SK-N-SH (cell line): ENCODE measurements around the gene DHX15. TPM values are rescaled to one million over a fixed set of nuclear protein-coding genes. Genes with fewer than 3 reads are reported as not detected.
A peak's percentile ranks its signal among the peaks of the same experiment; 100 is the strongest.

Experiments
- CTCF ChIA-PET: fragments of 300-600, 350-600 bp; formaldehyde crosslinking; extraction: SDS; loops from one replicate; lab custom pipeline; 2021; lab: Yijun Ruan, JAX
- POLR2A ChIA-PET: fragments of 350-600 bp; sonication (Branson Sonifier 250); formaldehyde crosslinking; extraction: SDS; loops from one replicate; lab custom pipeline; 2020; ENCODE audit warnings: antibody characterized with exemption, inconsistent platforms; lab: Yijun Ruan, JAX
- DNase-seq: peaks from one replicate; pipeline ENCODE4 v3.0.0; 2012
- H2AFZ ChIP-seq: fragments of 200-600 bp; sonication (generic); 2 replicates; pipeline ENCODE4 v1.8.1; 2016; ENCODE audit warnings: antibody characterized with exemption, mild to moderate bottlenecking, low read depth
- H3F3A ChIP-seq: fragments of 200-600 bp; sonication (generic); replicated peaks from 2 replicates; pipeline ENCODE3; 2016; ENCODE audit warnings: antibody characterized with exemption, mild to moderate bottlenecking; ENCODE audit not compliant: insufficient read depth
- H3K27ac ChIP-seq, 2 experiments: fragments of 200-500 bp in 1 of 2; fragments of 200-600 bp in 1 of 2; sonication (Bioruptor generic) in 1 of 2; sonication (generic), shearing (Covaris generic) in 1 of 2; 2 replicates each; pipeline versions ENCODE4 v1.5.1 to v1.6.1; 2014 to 2016; ENCODE audit warnings: low read depth in 2 of 2, inconsistent platforms in 1 of 2, low read length in 1 of 2, mild to moderate bottlenecking in 1 of 2, mixed read lengths in 1 of 2
- H3K27me3 ChIP-seq: fragments of 200-600 bp; sonication (generic), shearing (Covaris generic); 2 replicates; pipeline ENCODE4 v1.6.1; 2016; ENCODE audit warnings: mixed run types; ENCODE audit not compliant: insufficient read depth
- H3K36me3 ChIP-seq, 2 experiments: fragments of 200-500 bp in 1 of 2; fragments of 200-600 bp in 1 of 2; sonication (Bioruptor generic) in 1 of 2; sonication (generic) in 1 of 2; replicated peaks in 1 of 2; 2 replicates each; pipeline versions ENCODE3 to v1.5.1; 2014 to 2016; ENCODE audit warnings: low read length in 1 of 2, mild to moderate bottlenecking in 1 of 2; ENCODE audit not compliant: insufficient read depth in 2 of 2, control insufficient read depth in 1 of 2
- H3K4me1 ChIP-seq, 2 experiments: fragments of 200-500 bp in 1 of 2; fragments of 200-600 bp in 1 of 2; sonication (Bioruptor generic) in 1 of 2; sonication (generic), shearing (Covaris generic) in 1 of 2; 2 replicates each; pipeline versions ENCODE4 v1.5.1 to v1.6.1; 2014 to 2016; ENCODE audit warnings: low read depth in 1 of 2, low read length in 1 of 2, mixed run types in 1 of 2; ENCODE audit not compliant: insufficient read depth in 2 of 2, control insufficient read depth in 1 of 2
- H3K4me2 ChIP-seq: fragments of 200-600 bp; sonication (generic), shearing (Covaris generic); 2 replicates; pipeline ENCODE4 v1.6.1; 2017; ENCODE audit warnings: mixed run types
- H3K4me3 ChIP-seq, 2 experiments: fragments of 200-500 bp in 1 of 2; fragments of 200-600 bp in 1 of 2; sonication (Bioruptor generic) in 1 of 2; sonication (generic), shearing (Covaris generic) in 1 of 2; 2 replicates each; pipeline versions ENCODE4 v1.5.1 to v1.8.1; 2014 to 2016; ENCODE audit warnings: low read depth in 2 of 2, inconsistent platforms in 1 of 2, low read length in 1 of 2, mild to moderate bottlenecking in 1 of 2, mixed read lengths in 1 of 2, moderate library complexity in 1 of 2
- H3K79me2 ChIP-seq: fragments of 200-600 bp; sonication (generic); 2 replicates; pipeline ENCODE4 v1.8.1; 2017; ENCODE audit warnings: mild to moderate bottlenecking; ENCODE audit not compliant: insufficient read depth
- H3K9ac ChIP-seq: fragments of 200-600 bp; sonication (generic); 2 replicates; pipeline ENCODE4 v1.6.1; 2017; ENCODE audit warnings: mixed run types
- H3K9me2 ChIP-seq: fragments of 200-600 bp; sonication (generic); 2 replicates; pipeline ENCODE4 v1.6.1; 2017; ENCODE audit warnings: mixed run types
- H3K9me3 ChIP-seq: fragments of 200-600 bp; sonication (generic); 2 replicates; pipeline ENCODE4 v1.6.1; 2017; ENCODE audit warnings: mixed run types, mild to moderate bottlenecking, moderate library complexity
- H4K20me1 ChIP-seq: fragments of 200-600 bp; sonication (generic); 2 replicates; pipeline ENCODE4 v1.6.1; 2017; ENCODE audit warnings: mild to moderate bottlenecking, mixed run types; ENCODE audit not compliant: insufficient read depth
- CHD2 ChIP-seq: fragments of 150-350 bp; IDR thresholded peaks from 2 replicates; pipeline ENCODE4 v1.6.1; 2018; ENCODE audit warnings: low read length; ENCODE audit not compliant: partially characterized antibody
- EP300 ChIP-seq, 2 experiments: IDR thresholded peaks; 2 replicates each; pipeline versions ENCODE4 v1.4.0 to v1.6.1; 2012; ENCODE audit warnings: borderline replicate concordance in 1 of 2, low read depth in 1 of 2, low read length in 1 of 2
- EZH2phosphoT487 ChIP-seq: fragments of 200-600 bp; sonication (generic); IDR thresholded peaks from 2 replicates; pipeline ENCODE4 v1.6.1; 2017; ENCODE audit warnings: low read depth, mixed run types, mild to moderate bottlenecking, antibody characterized with exemption, moderate library complexity, borderline replicate concordance
- GABPA ChIP-seq: IDR thresholded peaks from 2 replicates; pipeline ENCODE4 v1.4.0; 2012; ENCODE audit warnings: low read depth, mild to moderate bottlenecking
- GATA2 ChIP-seq: sonication (generic); formaldehyde crosslinking; IDR thresholded peaks from 2 replicates; pipeline ENCODE4 v1.5.0; 2020; ENCODE audit warnings: mild to moderate bottlenecking, missing genetic modification reagents
- POLR2AphosphoS5 ChIP-seq: IDR thresholded peaks from 2 replicates; pipeline ENCODE4 v1.6.1; 2012; ENCODE audit warnings: low read depth, low read length
- RAD21 ChIP-seq: IDR thresholded peaks from 2 replicates; pipeline ENCODE4 v1.6.1; 2012; ENCODE audit warnings: mild to moderate bottlenecking, low read length
- RXRA ChIP-seq: IDR thresholded peaks from 2 replicates; pipeline ENCODE4 v1.4.0; 2012; ENCODE audit warnings: low read depth, mild to moderate bottlenecking, borderline replicate concordance
- SIN3A ChIP-seq: IDR thresholded peaks from 2 replicates; pipeline ENCODE4 v1.6.1; 2012; ENCODE audit warnings: low read depth, mild to moderate bottlenecking, low read length, moderate library complexity, borderline replicate concordance
- TAF1 ChIP-seq: IDR thresholded peaks from 2 replicates; pipeline ENCODE4 v1.6.1; 2012; ENCODE audit warnings: low read depth, mild to moderate bottlenecking, low read length, moderate library complexity, borderline replicate concordance
- WGBS: methylation state at CpG from one replicate; pipeline ENCODE4 v1.1.6; 2017; ENCODE audit warnings: low lambda C conversion rate; 5-methylcytosine and 5-hydroxymethylcytosine counted together
- polyA plus RNA-seq, 3 experiments: library from polyadenylated mRNA; depleted of rRNA; stranded (reverse); fragments of >200 nt; gene quantifications; 2 replicates each; pipeline ENCODE4 v1.2.3, GENCODE V29; 2012
- TF ChIP-seq, protein P1 (sequence below): fragments of 150-350 bp; IDR thresholded peaks from 2 replicates; pipeline ENCODE4 v1.6.1; 2017; ENCODE audit warnings: antibody characterized with exemption, low read length, low read depth, borderline replicate concordance
- TF ChIP-seq, protein P2 (sequence below): IDR thresholded peaks from 2 replicates; pipeline ENCODE4 v1.4.0; 2012; ENCODE audit warnings: low read depth, borderline replicate concordance
- TF ChIP-seq, protein P3 (sequence below): fragments of 200-600 bp; sonication (generic); IDR thresholded peaks from 2 replicates; pipeline ENCODE4 v1.6.1; 2017; ENCODE audit warnings: antibody characterized with exemption, mild to moderate bottlenecking, moderate library complexity
- TF ChIP-seq, protein P4 (sequence below): IDR thresholded peaks from 2 replicates; pipeline ENCODE4 v1.4.0; 2012; ENCODE audit warnings: low read depth, borderline replicate concordance

Gene DHX15
- polyA plus RNA-seq, 1 of the 3 experiments (the other 2 are of a cell fraction), result 63.3 TPM

DNA sequence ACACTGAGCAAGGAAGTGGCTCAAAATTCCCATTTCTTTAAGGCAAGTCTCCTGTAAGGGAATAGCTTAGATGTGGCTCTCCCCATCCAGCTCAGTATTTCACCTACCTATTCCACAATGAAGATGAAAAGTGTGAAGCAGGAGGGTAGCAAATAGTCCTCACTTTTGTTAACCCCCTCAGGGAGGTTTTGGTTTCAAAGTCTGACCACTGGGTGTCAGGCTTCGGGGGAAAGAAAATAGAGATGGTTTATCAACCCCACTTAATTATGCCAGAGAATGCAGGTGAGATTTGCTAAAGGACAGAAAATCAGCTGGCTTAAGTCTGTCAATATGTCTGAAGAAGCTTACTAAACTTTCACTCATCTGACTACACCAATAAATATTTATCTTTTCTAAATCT is 69.5 kb downstream of the DHX15 start:
- ChIA-PET CTCF (interaction anchor here (0.7 to 1.3 kb wide), 4 partner anchors 12 to 41 kb away, joined by 3 to 4 read pairs (median 3); no protein-coding TSS in a partner anchor), POLR2A (no interaction called here)
- DNase-seq, result peak; percentile 18

DNA sequence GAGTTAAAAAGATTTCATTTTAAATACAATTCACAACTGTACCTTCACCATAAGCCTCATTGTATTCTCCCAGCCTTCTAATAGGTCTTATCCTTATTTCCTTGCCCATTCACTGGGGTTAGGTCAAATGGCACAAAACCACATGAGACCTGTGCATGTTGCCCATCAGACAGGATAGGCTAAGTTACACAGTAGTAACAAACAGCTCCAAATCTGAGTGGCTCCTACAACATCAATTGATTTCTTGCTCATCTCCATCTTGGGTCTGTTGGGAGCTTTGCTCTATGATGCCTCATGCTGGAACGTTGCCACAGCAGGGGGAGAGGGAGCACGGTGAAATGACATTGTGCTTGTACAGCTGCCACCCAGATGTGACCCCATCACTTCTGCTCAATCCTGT is 70.6 kb downstream of the DHX15 start:
- TF ChIP-seq SIN3A (no peak), RAD21 (no peak), GATA2 (no peak), TAF1 (no peak), EZH2phosphoT487 (no peak), RXRA (no peak), POLR2AphosphoS5 (no peak; the same call in 1 of the 2 replicates), EP300 (IDR thresholded peaks at IDR 0.05; ENCODE audit: borderline replicate concordance in 1 of 2, low read depth in 1 of 2, low read length in 1 of 2) (no peak)
- TF ChIP-seq, protein P1, sequence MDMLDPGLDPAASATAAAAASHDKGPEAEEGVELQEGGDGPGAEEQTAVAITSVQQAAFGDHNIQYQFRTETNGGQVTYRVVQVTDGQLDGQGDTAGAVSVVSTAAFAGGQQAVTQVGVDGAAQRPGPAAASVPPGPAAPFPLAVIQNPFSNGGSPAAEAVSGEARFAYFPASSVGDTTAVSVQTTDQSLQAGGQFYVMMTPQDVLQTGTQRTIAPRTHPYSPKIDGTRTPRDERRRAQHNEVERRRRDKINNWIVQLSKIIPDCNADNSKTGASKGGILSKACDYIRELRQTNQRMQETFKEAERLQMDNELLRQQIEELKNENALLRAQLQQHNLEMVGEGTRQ, result no peak
- TF ChIP-seq, protein P2, sequence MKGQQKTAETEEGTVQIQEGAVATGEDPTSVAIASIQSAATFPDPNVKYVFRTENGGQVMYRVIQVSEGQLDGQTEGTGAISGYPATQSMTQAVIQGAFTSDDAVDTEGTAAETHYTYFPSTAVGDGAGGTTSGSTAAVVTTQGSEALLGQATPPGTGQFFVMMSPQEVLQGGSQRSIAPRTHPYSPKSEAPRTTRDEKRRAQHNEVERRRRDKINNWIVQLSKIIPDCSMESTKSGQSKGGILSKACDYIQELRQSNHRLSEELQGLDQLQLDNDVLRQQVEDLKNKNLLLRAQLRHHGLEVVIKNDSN, result no peak
- TF ChIP-seq, protein P3, sequence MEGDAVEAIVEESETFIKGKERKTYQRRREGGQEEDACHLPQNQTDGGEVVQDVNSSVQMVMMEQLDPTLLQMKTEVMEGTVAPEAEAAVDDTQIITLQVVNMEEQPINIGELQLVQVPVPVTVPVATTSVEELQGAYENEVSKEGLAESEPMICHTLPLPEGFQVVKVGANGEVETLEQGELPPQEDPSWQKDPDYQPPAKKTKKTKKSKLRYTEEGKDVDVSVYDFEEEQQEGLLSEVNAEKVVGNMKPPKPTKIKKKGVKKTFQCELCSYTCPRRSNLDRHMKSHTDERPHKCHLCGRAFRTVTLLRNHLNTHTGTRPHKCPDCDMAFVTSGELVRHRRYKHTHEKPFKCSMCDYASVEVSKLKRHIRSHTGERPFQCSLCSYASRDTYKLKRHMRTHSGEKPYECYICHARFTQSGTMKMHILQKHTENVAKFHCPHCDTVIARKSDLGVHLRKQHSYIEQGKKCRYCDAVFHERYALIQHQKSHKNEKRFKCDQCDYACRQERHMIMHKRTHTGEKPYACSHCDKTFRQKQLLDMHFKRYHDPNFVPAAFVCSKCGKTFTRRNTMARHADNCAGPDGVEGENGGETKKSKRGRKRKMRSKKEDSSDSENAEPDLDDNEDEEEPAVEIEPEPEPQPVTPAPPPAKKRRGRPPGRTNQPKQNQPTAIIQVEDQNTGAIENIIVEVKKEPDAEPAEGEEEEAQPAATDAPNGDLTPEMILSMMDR, result no peak
- TF ChIP-seq, protein P4, sequence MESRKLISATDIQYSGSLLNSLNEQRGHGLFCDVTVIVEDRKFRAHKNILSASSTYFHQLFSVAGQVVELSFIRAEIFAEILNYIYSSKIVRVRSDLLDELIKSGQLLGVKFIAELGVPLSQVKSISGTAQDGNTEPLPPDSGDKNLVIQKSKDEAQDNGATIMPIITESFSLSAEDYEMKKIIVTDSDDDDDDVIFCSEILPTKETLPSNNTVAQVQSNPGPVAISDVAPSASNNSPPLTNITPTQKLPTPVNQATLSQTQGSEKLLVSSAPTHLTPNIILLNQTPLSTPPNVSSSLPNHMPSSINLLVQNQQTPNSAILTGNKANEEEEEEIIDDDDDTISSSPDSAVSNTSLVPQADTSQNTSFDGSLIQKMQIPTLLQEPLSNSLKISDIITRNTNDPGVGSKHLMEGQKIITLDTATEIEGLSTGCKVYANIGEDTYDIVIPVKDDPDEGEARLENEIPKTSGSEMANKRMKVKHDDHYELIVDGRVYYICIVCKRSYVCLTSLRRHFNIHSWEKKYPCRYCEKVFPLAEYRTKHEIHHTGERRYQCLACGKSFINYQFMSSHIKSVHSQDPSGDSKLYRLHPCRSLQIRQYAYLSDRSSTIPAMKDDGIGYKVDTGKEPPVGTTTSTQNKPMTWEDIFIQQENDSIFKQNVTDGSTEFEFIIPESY, result no peak
- no peaks in the 10 kb centered on the region for H3K27me3 ChIP-seq
- H4K20me1 ChIP-seq, result no peaks in the 10 kb centered on the region; the same call in 1 of the 2 replicates
- 83% methylated on average over 2 of the region's 2 CpGs for WGBS
- ChIA-PET CTCF (interaction anchor here (1.0 to 1.3 kb wide), 2 partner anchors 13 to 37 kb away, joined by 3 to 4 read pairs; no protein-coding TSS in a partner anchor), POLR2A (no interaction called here)
- no peaks in the 10 kb centered on the region for H3K4me1 ChIP-seq
- peaks cover 10 to 32% of the 10 kb centered on the region in 2 experiments for H3K36me3 ChIP-seq
- no peak overlapping the region for H3K9ac ChIP-seq
- no peak overlapping the region for H3K4me2 ChIP-seq
- no peak overlapping the region for H2AFZ ChIP-seq
- DNase-seq, result peak; percentile 14
- H3K9me2 ChIP-seq, result no peaks in the 10 kb centered on the region
- peaks cover 10% of the 10 kb centered on the region; the same call in 1 of the 2 replicates for H3K79me2 ChIP-seq
- no peak overlapping the region for H3K4me3 ChIP-seq
- peaks cover 14% of the 10 kb centered on the region for H3F3A ChIP-seq
- no peaks in the 10 kb centered on the region for H3K9me3 ChIP-seq
- H3K27ac ChIP-seq, result no peak overlapping the region

More for the DNA sequence above, 69.5 kb downstream of the DHX15 start:
- TF ChIP-seq GABPA, result no peak
- TF ChIP-seq, protein P3, result peak; percentile 41
- 0 out of 2 replicates have a peak, but pooled peaks have one; percentile 9 for TF ChIP-seq RAD21
- no peak for TF ChIP-seq CHD2
- H3F3A ChIP-seq, result peaks cover 12% of the 10 kb centered on the region
- no peaks in the 10 kb centered on the region for H3K27me3 ChIP-seq
- H4K20me1 ChIP-seq, result no peaks in the 10 kb centered on the region; the same call in none of the 2 replicates
- H3K4me1 ChIP-seq, result no peaks in the 10 kb centered on the region
- H3K4me3 ChIP-seq, result no peak overlapping the region; a peak in 1 of 4 replicates
- peaks cover 10% of the 10 kb centered on the region; the same call in 1 of the 2 replicates for H3K79me2 ChIP-seq
- H3K27ac ChIP-seq, result no peak overlapping the region
- 92% methylated on average over 1 of the region's 1 CpG for WGBS
- H3K9me2 ChIP-seq, result no peaks in the 10 kb centered on the region
- no peaks in the 10 kb centered on the region for H3K9me3 ChIP-seq
- H3K36me3 ChIP-seq, result peaks cover 18 to 31% of the 10 kb centered on the region in 2 experiments
- H3K9ac ChIP-seq, result no peak overlapping the region
- no peak overlapping the region for H3K4me2 ChIP-seq
- no peak overlapping the region for H2AFZ ChIP-seq
